Psoas muscle (tissue), 8 donors: Measurements from ENCODE around the gene PRKCH. TPM values are rescaled to one million over a fixed set of nuclear protein-coding genes. Genes with fewer than 3 reads are reported as not detected.
A peak's percentile ranks its signal among the peaks of the same experiment; 100 is the strongest.

ENCODE experiments used
- ATAC-seq, 4 donors: fragments of 200-7000 bp; cut with Tn5 transposase; one replicate each; pipeline ENCODE4 v1.9.1; 2020; ENCODE audit warnings: moderate library complexity in 3 of 4, mild to moderate bottlenecking in 2 of 4
- DNase-seq, 2 donors: peaks; one replicate each; pipeline ENCODE4 v3.0.0-alpha.2; 2020
- H3K27ac ChIP-seq: fragments of 200-600 bp; one replicate; pipeline ENCODE4 v1.8.0; 2022
- H3K27me3 ChIP-seq, 3 donors: fragments of 200-600 bp in 1 of 3; one replicate each; pipeline versions ENCODE4 v1.6.1 to v1.8.0; 2013 to 2022; ENCODE audit warnings: low read length in 2 of 3, mild to moderate bottlenecking in 2 of 3, moderate library complexity in 1 of 3; ENCODE audit not compliant: insufficient read depth in 3 of 3
- H3K36me3 ChIP-seq, 2 donors: fragments of 200-600 bp in 1 of 2; one replicate each; pipeline versions ENCODE4 v1.6.1 to v1.8.0; 2013 to 2022; ENCODE audit warnings: low read depth in 1 of 2, mild to moderate bottlenecking in 1 of 2, moderate library complexity in 1 of 2; ENCODE audit not compliant: insufficient read depth in 1 of 2
- H3K4me1 ChIP-seq: fragments of 200-600 bp; one replicate; pipeline ENCODE4 v1.8.0; 2022
- H3K4me3 ChIP-seq: fragments of 200-600 bp; one replicate; pipeline ENCODE4 v1.8.0; 2022; ENCODE audit warnings: mild to moderate bottlenecking
- H3K9me3 ChIP-seq: fragments of 200-600 bp; one replicate; pipeline ENCODE4 v1.8.0; 2022
- WGBS, 3 donors: extraction: QIAGEN DNeasy Blood & Tissue Kit; methylation state at CpG; one replicate each; pipeline versions ENCODE4 v1.1.6 to v1.1.7; 2013; 5-methylcytosine and 5-hydroxymethylcytosine counted together
- intact Hi-C, 2 donors: fragments of 100-400 bp; cut with DNase I; formaldehyde crosslinking; loops; one replicate each; pipeline versions ENCODE4 v1.11.0 to v1.14.2; 2022
- polyA plus RNA-seq, 3 donors: library from polyadenylated mRNA; stranded (reverse); fragments of 200-250 nt; gene quantifications; one replicate each; pipeline ENCODE4 v1.2.3, GENCODE V29; 2013
- total RNA-seq, 4 donors: library from RNA; stranded (reverse); fragmentation: NEBNext Ultra II Directional in 2 of 4; extraction: Animal tissue kit (Norgen Biotek cat#: 25700) in 2 of 4; gene quantifications; one replicate each; pipeline versions ENCODE4 v1.2.1 to v1.2.4, GENCODE V29; 2021 to 2023
- TF ChIP-seq, protein P1 (sequence below): fragments of 200-600 bp; IDR thresholded peaks from one replicate; pipeline ENCODE4 v1.8.0; 2022; ENCODE audit warnings: antibody characterized with exemption
- donor health status: healthy with polysubstance abuse.
- donor health status: DM: no; HTN: no; CAD: no; lungs with moderate emphysema.
- donor health status: Bipolar disorder and iron deficiency.
- donor health status: healthy.
- donor health status: DM: yes; HTN: yes; CAD: no.
- donor health status: DM: no; HTN: no; CAD: no.
- donor health status: DM: no; HTN: no; CAD: no.
- donor health status: DM: yes; HTN: yes; CAD: no.

The PRKCH gene
- total and polyA plus RNA-seq, 7 donors: 5.9 to 17.9 (median 11.1) TPM

DNA sequence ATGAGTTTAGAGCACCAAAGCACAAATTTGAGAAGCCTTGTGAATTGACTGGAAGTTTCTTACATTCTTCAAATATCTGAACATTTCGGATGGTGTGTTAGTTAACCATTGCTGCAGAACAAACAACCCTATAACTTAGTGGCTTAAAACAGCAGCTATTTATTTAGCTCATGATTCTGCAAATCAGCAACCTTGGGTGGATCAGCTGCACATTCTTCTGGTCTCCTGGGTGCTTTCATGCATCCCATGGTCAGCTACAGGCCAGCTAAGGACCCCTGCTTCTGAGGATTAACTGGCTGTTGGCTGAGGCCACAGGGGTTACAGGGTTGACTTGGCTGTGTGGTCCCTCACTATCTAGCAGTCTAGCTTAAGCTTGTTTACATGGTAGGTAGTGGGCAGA lies 260.0 kb downstream of the PRKCH start:
- Histone ChIP-seq H3K27me3 (no peaks in the 10 kb centered on the region), H3K4me1 (peaks cover 6% of the 10 kb centered on the region), H3K27ac (no peak overlapping the region), H3K4me3 (no peak overlapping the region), H3K36me3 (no peaks in the 10 kb centered on the region), H3K9me3 (no peaks in the 10 kb centered on the region)
- TF ChIP-seq, protein P1, sequence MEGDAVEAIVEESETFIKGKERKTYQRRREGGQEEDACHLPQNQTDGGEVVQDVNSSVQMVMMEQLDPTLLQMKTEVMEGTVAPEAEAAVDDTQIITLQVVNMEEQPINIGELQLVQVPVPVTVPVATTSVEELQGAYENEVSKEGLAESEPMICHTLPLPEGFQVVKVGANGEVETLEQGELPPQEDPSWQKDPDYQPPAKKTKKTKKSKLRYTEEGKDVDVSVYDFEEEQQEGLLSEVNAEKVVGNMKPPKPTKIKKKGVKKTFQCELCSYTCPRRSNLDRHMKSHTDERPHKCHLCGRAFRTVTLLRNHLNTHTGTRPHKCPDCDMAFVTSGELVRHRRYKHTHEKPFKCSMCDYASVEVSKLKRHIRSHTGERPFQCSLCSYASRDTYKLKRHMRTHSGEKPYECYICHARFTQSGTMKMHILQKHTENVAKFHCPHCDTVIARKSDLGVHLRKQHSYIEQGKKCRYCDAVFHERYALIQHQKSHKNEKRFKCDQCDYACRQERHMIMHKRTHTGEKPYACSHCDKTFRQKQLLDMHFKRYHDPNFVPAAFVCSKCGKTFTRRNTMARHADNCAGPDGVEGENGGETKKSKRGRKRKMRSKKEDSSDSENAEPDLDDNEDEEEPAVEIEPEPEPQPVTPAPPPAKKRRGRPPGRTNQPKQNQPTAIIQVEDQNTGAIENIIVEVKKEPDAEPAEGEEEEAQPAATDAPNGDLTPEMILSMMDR: no peak
- intact Hi-C loops: no loop called here
- DNase-seq (no peak), ATAC-seq (no peak)
- WGBS, 3 donors: 62 to 89% (median 81%) methylated on average over 1 of the region's 1 CpG

DNA sequence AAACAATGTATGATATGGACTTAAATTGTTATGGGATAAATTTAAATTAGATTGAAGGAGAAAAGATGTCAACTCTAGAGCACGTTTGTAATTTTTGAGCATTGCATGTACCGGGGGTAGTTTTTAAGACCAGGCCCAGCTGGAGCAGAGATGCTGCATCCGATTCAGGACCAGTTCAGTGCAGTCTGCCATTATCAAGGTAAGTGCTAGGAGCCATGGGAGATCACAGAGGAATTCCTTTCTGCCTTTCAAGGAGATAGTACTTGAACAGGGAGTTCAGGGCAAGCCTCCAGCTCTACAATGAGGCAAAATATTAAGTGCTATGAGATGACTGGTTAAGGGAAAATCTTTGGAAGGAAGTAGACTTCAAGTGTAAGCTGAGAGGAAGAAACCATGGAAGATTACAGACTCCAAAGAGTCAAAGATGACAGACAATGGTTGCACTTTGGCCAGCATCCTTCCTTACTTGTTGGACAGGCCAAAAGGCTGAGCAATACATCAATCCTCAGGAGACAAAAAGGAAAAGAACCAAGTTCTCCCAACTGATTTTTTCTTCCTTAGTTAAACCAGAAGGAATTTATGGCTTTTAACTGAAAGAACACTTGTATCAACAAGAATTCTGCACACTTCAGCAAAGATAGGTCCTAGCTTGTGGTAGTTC lies 260.7 kb downstream of the PRKCH start:
- H3K4me3 ChIP-seq: no peak overlapping the region
- peaks cover 8% of the 10 kb centered on the region for H3K4me1 ChIP-seq
- H3K36me3 ChIP-seq: no peaks in the 10 kb centered on the region
- H3K27me3 ChIP-seq: no peaks in the 10 kb centered on the region
- DNase-seq (no peak), ATAC-seq (peak in 2 of 4 donors; percentile 36)
- 87 to 88% (median 87%) methylated on average over 3 of the region's 3 CpGs for WGBS, 3 donors
- no peak overlapping the region for H3K27ac ChIP-seq
- TF ChIP-seq, protein P1: no peak
- H3K9me3 ChIP-seq: no peaks in the 10 kb centered on the region
- intact Hi-C loops: no loop called here

GRCh38 chr14:61582815-61583214 lies 261.4 kb downstream of the PRKCH start:
- intact Hi-C loops: no loop called here
- ATAC-seq (peak; percentile 34 to 57 (median 40)), DNase-seq (no peak)
- Histone ChIP-seq H3K27me3 (no peaks in the 10 kb centered on the region), H3K9me3 (no peaks in the 10 kb centered on the region), H3K36me3 (no peaks in the 10 kb centered on the region), H3K4me3 (no peak overlapping the region), H3K4me1 (peaks cover 9% of the 10 kb centered on the region), H3K27ac (no peak overlapping the region)
- TF ChIP-seq, protein P1: no peak
- 65 to 76% (median 74%) methylated on average over 2 of the region's 2 CpGs for WGBS, 3 donors

GRCh38 chr14:61584331-61584741 lies 263.0 kb downstream of the PRKCH start:
- ATAC-seq: peak in 3 of 4 donors; percentile 29 to 53 (median 46)
- peaks cover 9% of the 10 kb centered on the region for H3K4me1 ChIP-seq
- 71 to 79% (median 75%) methylated on average over 3 of the region's 3 CpGs for WGBS, 3 donors

More at GRCh38 chr14:61584331-61584741, 263.0 kb downstream of the PRKCH start:
- intact Hi-C loops: no loop called here
- H3K36me3 ChIP-seq: no peaks in the 10 kb centered on the region
- no peak for DNase-seq
- H3K9me3 ChIP-seq: no peaks in the 10 kb centered on the region
- TF ChIP-seq, protein P1: no peak
- no peak overlapping the region for H3K4me3 ChIP-seq
- H3K27ac ChIP-seq: no peak overlapping the region
- no peaks in the 10 kb centered on the region for H3K27me3 ChIP-seq
